Measurements from ENCODE around the gene CEP68.

DNA sequence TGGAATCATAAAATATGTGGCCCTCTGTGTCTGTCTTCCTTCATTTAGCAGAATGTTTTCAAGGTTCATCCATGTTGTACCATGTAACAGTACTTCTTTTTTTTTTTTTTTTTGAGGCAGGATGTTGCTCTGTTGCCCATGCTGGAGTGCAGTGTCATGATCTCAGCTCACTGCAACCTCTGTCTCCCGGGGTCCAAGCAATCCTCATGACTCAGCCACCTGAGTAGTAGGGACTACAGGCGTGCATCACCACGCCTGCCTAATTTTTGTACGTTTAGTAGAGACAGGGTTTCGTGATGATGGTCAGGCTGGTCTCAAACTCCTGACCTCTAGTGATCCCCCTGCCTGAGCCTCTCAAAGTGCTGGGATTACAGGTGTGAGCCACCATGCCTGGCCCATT lies 42.5 kb downstream of the CEP68 start:
- TF ChIP-seq EZH2 (IDR thresholded peaks at IDR 0.05; ENCODE audit: insufficient read depth, poor library complexity, severe bottlenecking), result no peak
- no peak for TF ChIP-seq EZH2phosphoT487 (IDR thresholded peaks at IDR 0.05; ENCODE audit: insufficient read depth, low read depth)
